Osteoblast (primary cell): ENCODE data around the gene EPHA10. TPM values are rescaled to one million over a fixed set of nuclear protein-coding genes. Genes with fewer than 3 reads are reported as not detected.
"Not testable (repeated sequence)": the region's sequence is repeated elsewhere in the genome, so short reads cannot be mapped to it uniquely, and the experiment has no call there.

Source experiments
- DNase-seq: peaks from one replicate; pipeline ENCODE4 v3.0.0; 2011; ENCODE audit warnings: low spot score, mixed read lengths; ENCODE audit not compliant: insufficient read length; ENCODE audit errors: missing footprints
- H2AFZ ChIP-seq: 2 replicates; pipeline ENCODE4 v1.6.0; 2011; ENCODE audit warnings: mild to moderate bottlenecking, low read length
- H3K27ac ChIP-seq: 2 replicates; pipeline ENCODE4 v1.5.1; 2011; ENCODE audit warnings: mild to moderate bottlenecking, low read depth, low read length, moderate library complexity
- H3K27me3 ChIP-seq: 2 replicates; pipeline ENCODE4 v1.6.0; 2012; ENCODE audit warnings: mild to moderate bottlenecking, control low read depth, inconsistent platforms, low read length, moderate library complexity; ENCODE audit not compliant: insufficient read depth
- H3K36me3 ChIP-seq: 2 replicates; pipeline ENCODE4 v1.5.1; 2011; ENCODE audit warnings: mild to moderate bottlenecking, low read length, control low read depth, moderate library complexity; ENCODE audit not compliant: insufficient read depth
- H3K4me1 ChIP-seq: 2 replicates; pipeline ENCODE4 v1.5.1; 2011; ENCODE audit warnings: mild to moderate bottlenecking, low read length, control low read depth, moderate library complexity; ENCODE audit not compliant: insufficient read depth
- H3K4me2 ChIP-seq: 2 replicates; pipeline ENCODE4 v1.6.0; 2011; ENCODE audit warnings: mild to moderate bottlenecking, low read length; ENCODE audit not compliant: insufficient read depth
- H3K4me3 ChIP-seq: fragments of 200-600 bp; sonication (generic); 3 replicates; pipeline ENCODE4 v1.5.1; 2012; ENCODE audit warnings: mild to moderate bottlenecking, low read length, inconsistent platforms; ENCODE audit not compliant: insufficient read depth
- H3K79me2 ChIP-seq: 2 replicates; pipeline ENCODE4 v1.6.0; 2012; ENCODE audit warnings: mild to moderate bottlenecking, low read length, control low read depth, inconsistent platforms; ENCODE audit not compliant: insufficient read depth
- H3K9me3 ChIP-seq: 2 replicates; pipeline ENCODE4 v1.5.1; 2011; ENCODE audit warnings: low read depth, low read length, control low read depth
- H4K20me1 ChIP-seq: 2 replicates; pipeline ENCODE4 v1.6.0; 2012; ENCODE audit warnings: mild to moderate bottlenecking, low read length, control low read depth; ENCODE audit not compliant: insufficient read depth
- CTCF ChIP-seq: IDR thresholded peaks from 2 replicates; pipeline ENCODE4 v1.5.1; 2011; ENCODE audit warnings: mild to moderate bottlenecking, low read depth, low read length, moderate library complexity; ENCODE audit errors: extremely low read depth
- total RNA-seq: library from RNA; depleted of rRNA; stranded (reverse); fragments of >200 nt; gene quantifications from 2 replicates; pipeline ENCODE4 v1.2.3, GENCODE V29; 2012

The EPHA10 gene
- total RNA-seq, 1 donor: not detected

GRCh38 chr1:37792943-37793686 is 28.2 kb upstream of the EPHA10 start:
- no peaks in the 10 kb centered on the region for H3K4me1 ChIP-seq
- DNase-seq: no peak
- no peaks in the 10 kb centered on the region for H3K36me3 ChIP-seq
- no peak overlapping the region for H2AFZ ChIP-seq
- no peak overlapping the region for H3K27ac ChIP-seq
- TF ChIP-seq CTCF: no peak
- peaks cover 8% of the 10 kb centered on the region for H4K20me1 ChIP-seq
- no peak overlapping the region for H3K4me2 ChIP-seq
- H3K27me3 ChIP-seq: peaks cover 22% of the 10 kb centered on the region
- H3K9me3 ChIP-seq: no peaks in the 10 kb centered on the region
- H3K4me3 ChIP-seq: no peak overlapping the region
- no peaks in the 10 kb centered on the region for H3K79me2 ChIP-seq

DNA sequence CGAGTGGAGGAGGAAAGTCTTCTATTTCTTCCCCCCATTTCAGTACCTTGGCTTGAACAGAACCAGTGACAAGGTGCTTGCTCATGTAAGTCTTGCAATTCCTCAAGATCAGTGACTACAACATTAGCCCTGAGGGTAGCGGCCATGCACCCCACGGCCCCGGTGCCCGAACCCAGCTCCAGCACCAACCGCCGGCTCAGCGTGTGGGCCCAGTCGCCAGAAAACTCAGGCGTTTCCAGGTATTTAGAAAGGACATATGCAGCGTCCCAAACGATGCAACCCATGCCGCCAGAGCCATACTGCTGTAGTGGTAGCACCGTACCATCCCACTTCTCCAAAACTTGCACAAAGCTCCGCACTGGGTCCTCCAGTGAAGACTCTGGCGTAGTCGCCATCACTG is 17.6 kb upstream of the EPHA10 start:
- H4K20me1 ChIP-seq: no peaks in the 10 kb centered on the region
- H3K4me2 ChIP-seq: no peak overlapping the region
- H3K79me2 ChIP-seq: no peaks in the 10 kb centered on the region
- DNase-seq: no peak
- H3K4me1 ChIP-seq: no peaks in the 10 kb centered on the region
- TF ChIP-seq CTCF: no peak
- H3K36me3 ChIP-seq: no peaks in the 10 kb centered on the region
- no peak overlapping the region for H2AFZ ChIP-seq
- no peak overlapping the region for H3K4me3 ChIP-seq
- no peak overlapping the region for H3K27ac ChIP-seq
- H3K27me3 ChIP-seq: peaks cover 5% of the 10 kb centered on the region
- no peaks in the 10 kb centered on the region for H3K9me3 ChIP-seq

- DNase-seq: no peak
- no peak overlapping the region for H3K4me2 ChIP-seq
- no peaks in the 10 kb centered on the region for H3K27me3 ChIP-seq
- H3K27ac ChIP-seq: no peak overlapping the region
- no peaks in the 10 kb centered on the region for H3K79me2 ChIP-seq
- H3K4me3 ChIP-seq: no peak overlapping the region
- no peak overlapping the region for H2AFZ ChIP-seq
- no peaks in the 10 kb centered on the region for H3K9me3 ChIP-seq
- H3K4me1 ChIP-seq: no peaks in the 10 kb centered on the region
- H3K36me3 ChIP-seq: no peaks in the 10 kb centered on the region
- H4K20me1 ChIP-seq: no peaks in the 10 kb centered on the region
- TF ChIP-seq CTCF: no peak
Measured at GRCh38 chr1:37778654-37779053, 13.7 kb upstream of the EPHA10 start.

DNA sequence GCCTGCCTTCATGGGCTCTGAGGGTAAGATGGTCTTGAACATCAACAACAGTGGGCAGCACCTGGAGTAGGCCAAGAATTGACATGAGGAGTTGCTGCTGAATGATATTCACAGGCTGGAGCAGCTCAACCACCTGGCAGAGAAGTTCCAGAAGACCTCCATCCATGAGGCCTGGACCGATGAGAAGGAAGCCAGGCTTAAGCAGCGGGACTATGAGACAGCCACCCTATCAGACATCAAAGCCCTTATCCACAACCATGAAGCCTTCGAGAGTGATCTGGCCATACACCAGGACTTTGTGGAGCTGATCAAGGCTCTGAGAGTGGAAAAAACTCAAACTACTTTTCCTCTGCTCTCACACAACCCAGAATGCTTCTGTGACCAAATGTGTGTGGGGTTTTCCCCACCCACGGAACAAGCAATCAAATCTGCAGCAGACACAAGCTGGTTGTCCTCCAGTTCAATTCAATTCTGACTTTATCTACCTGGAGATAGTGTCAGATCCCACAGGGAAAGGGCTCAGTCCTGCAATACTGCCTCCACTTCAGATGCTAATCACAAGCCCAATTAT is 12.1 kb upstream of the EPHA10 start:
- no peak for TF ChIP-seq CTCF

DNA sequence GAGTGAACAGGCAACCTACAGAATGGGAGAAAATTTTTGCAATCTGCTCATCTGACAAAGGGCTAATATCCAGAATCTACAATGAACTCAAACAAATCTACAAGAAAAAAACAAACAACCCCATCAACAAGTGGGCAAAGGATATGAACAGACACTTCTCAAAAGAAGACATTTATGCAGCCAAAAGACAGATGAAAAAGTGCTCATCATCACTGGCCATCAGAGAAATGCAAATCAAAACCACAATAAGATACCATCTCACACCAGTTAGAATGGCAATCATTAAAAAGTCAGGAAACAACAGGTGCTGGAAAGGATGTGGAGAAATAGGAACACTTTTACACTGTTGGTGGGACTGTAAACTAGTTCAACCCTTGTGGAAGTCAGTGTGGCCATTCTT is 6.5 kb upstream of the EPHA10 start:
- H3K4me2 ChIP-seq, H3K36me3 ChIP-seq, H3K79me2 ChIP-seq, H2AFZ ChIP-seq, H4K20me1 ChIP-seq, H3K9me3 ChIP-seq, H3K27ac ChIP-seq, H3K4me3 ChIP-seq, DNase-seq, H3K4me1 ChIP-seq: not testable (repeated sequence)
- H3K27me3 ChIP-seq: peaks cover 20% of the 10 kb centered on the region

More for the DNA sequence above, 12.1 kb upstream of the EPHA10 start:
- H3K27ac ChIP-seq: no peak overlapping the region
- H3K79me2 ChIP-seq: no peaks in the 10 kb centered on the region
- no peaks in the 10 kb centered on the region for H4K20me1 ChIP-seq
- no peaks in the 10 kb centered on the region for H3K36me3 ChIP-seq
- H3K9me3 ChIP-seq: no peaks in the 10 kb centered on the region
- no peak for DNase-seq
- H3K4me2 ChIP-seq: no peak overlapping the region
- H3K4me3 ChIP-seq: no peak overlapping the region
- no peaks in the 10 kb centered on the region for H3K4me1 ChIP-seq
- H3K27me3 ChIP-seq: no peaks in the 10 kb centered on the region
- H2AFZ ChIP-seq: no peak overlapping the region
